GM06990 (cell line): ENCODE results near the gene KNCN.

ENCODE experiments used
- DNase-seq: peaks from one replicate; pipeline ENCODE4 v3.0.0-alpha.2; 2011; ENCODE audit not compliant: insufficient read length; ENCODE audit errors: extremely low read depth
- H3K27me3 ChIP-seq: replicated peaks from 2 replicates; pipeline ENCODE4 v1.6.0; 2011; ENCODE audit warnings: low read length; ENCODE audit not compliant: control insufficient read depth, insufficient read depth
- H3K36me3 ChIP-seq: 2 replicates; pipeline ENCODE4 v1.5.1; 2011; ENCODE audit warnings: low read length; ENCODE audit not compliant: control insufficient read depth, insufficient read depth
- H3K4me3 ChIP-seq: replicated peaks from 2 replicates; pipeline ENCODE4 v1.5.1; 2011; ENCODE audit warnings: low read depth, mild to moderate bottlenecking, control low read depth, low read length
- TF ChIP-seq, protein P1 (sequence below): IDR thresholded peaks from 2 replicates; pipeline ENCODE4 v1.5.1; 2011; ENCODE audit warnings: low read length, control low read depth, mild to moderate bottlenecking, inconsistent platforms; ENCODE audit not compliant: insufficient read depth, poor library complexity, severe bottlenecking

The KNCN gene

DNA sequence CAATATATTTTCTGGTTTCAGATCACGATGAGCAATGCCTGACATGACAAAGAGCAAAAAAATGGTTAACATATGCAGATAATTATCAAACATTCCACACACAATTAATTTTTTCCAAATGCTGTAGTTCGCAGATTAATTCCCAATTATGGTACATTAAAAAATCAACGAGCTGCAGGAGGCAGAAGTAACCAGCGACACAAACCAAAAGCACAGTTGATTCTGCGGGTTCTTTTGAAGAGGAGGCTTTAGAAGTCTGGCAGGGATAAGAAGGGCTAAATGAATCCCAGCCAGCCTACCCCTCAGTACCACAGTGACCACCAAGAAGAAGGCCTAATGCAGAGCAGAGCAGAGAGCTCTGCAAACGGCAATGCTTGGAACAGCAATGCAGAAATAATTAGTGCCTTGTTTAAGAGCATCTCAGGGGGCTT lies 17.0 kb upstream of the KNCN start:
- DNase-seq, result no peak
- TF ChIP-seq, protein P1, sequence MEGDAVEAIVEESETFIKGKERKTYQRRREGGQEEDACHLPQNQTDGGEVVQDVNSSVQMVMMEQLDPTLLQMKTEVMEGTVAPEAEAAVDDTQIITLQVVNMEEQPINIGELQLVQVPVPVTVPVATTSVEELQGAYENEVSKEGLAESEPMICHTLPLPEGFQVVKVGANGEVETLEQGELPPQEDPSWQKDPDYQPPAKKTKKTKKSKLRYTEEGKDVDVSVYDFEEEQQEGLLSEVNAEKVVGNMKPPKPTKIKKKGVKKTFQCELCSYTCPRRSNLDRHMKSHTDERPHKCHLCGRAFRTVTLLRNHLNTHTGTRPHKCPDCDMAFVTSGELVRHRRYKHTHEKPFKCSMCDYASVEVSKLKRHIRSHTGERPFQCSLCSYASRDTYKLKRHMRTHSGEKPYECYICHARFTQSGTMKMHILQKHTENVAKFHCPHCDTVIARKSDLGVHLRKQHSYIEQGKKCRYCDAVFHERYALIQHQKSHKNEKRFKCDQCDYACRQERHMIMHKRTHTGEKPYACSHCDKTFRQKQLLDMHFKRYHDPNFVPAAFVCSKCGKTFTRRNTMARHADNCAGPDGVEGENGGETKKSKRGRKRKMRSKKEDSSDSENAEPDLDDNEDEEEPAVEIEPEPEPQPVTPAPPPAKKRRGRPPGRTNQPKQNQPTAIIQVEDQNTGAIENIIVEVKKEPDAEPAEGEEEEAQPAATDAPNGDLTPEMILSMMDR, result no peak
- Histone ChIP-seq H3K36me3 (no peaks in the 10 kb centered on the region; the same call in 1 of the 2 replicates), H3K4me3 (no peak overlapping the region), H3K27me3 (no peaks in the 10 kb centered on the region)

DNA sequence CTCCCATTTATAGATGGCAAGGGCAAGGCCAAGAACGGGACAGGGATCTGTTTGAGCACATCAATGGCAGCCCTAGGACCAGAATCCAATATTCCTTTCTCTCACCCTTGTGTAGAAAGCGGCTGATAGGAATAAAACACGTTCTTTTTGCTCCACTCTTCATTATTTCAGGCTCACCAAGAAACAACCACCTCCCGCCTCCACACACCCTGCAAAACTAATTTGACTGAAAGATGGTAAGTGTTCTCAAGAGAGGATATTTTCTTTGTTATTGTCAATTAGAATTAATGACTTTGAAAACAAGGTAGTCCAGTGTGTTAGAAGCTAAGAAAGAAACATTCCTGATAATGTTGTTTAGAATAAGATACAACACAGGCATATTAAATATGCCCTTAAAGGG lies 11.9 kb upstream of the KNCN start:
- TF ChIP-seq, protein P1, result no peak
- Histone ChIP-seq H3K4me3 (no peak overlapping the region), H3K36me3 (peaks cover 13% of the 10 kb centered on the region), H3K27me3 (no peaks in the 10 kb centered on the region)
- DNase-seq, result no peak

DNA sequence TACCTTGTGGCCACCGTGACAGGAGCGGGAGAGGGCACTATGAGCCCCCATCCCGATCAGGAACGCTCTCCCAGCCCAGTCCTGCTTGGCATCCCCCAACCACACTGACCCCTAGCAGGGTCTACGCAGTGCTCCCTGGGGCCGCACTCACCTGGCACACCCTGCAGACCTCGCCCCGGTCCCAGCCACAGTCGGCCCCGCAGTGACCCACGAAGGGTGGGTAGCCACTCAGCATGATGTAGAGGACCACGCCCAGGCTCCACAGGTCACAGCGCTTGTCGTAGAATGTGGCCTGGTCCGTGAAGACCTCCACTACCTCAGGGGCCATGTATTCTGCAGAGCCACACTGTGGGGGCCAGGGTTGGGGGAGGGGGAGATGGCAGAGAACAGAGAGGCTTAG lies 11.1 kb upstream of the KNCN start:
- TF ChIP-seq, protein P1, result no peak
- H3K4me3 ChIP-seq, result no peak overlapping the region
- H3K27me3 ChIP-seq, result no peaks in the 10 kb centered on the region
- peaks cover 14% of the 10 kb centered on the region for H3K36me3 ChIP-seq
- no peak for DNase-seq

DNA sequence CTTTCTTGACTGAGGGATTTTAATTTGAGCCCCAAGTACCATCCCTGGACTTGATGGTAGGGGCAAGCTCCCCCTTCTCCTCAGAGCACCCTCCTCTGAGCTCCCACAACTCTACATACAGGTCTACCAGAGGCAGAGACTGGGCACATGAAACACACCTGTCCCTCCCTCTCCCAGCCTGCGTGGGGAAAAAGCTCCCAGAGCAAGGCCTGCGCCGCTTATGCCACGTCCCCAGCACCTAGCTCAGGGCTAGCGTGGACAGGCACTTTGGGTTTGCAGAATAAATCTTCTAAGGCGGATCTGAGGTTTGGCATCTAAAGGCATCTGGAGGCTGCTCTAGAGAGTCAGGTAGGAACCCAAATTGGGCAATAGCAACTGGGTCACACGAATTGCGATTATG lies 7.5 kb upstream of the KNCN start:
- TF ChIP-seq, protein P1, result no peak
- peaks cover 14% of the 10 kb centered on the region for H3K36me3 ChIP-seq
- H3K27me3 ChIP-seq, result no peaks in the 10 kb centered on the region
- H3K4me3 ChIP-seq, result no peak overlapping the region
- DNase-seq, result no peak

DNA sequence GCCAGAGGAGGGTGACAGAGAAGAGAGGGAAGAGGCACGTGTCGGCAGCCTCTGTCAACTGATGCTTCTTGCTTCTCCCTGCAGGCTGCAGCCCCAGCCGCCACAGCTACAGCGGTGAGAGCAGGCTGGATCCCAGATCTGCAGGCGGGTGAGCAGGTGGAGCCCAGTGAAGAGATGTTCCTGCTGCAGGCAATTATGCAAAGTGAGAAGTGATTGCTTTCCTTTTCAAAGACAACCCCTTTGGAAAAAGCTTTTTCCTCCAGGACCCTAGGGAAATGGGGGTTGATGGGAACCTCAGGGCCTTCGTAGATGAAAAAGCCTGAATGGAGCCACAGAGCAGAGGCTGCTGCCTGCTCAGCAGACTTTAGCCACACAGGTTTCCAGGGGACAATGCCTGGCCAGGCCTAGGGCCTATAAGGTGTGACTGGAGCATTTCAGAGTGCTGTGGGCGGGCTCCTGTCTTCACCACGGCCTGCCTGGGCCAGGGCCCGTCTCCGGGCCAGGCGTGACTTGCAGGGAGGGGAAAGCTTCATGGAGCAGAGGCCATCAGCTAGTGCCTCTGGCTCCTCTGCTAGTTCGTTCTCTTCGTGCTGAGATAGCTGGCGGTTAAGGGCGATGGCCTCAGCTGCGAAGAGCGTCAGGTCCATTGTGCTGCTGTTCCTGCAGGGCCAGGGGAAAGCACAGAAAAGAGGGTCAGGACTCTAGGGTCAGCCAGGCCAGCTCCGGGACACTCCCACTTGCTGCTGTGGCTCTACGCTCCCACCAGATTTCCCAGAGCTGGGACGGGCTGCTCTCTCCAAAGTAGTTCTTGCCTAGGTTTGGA lies 6.9 kb upstream of the KNCN start:
- TF ChIP-seq, protein P1, result no peak

More for the DNA sequence above, 6.9 kb upstream of the KNCN start:
- Histone ChIP-seq H3K4me3 (no peak overlapping the region), H3K36me3 (peaks cover 14% of the 10 kb centered on the region), H3K27me3 (no peaks in the 10 kb centered on the region)
- no peak for DNase-seq
